HepG2 (cell line): ENCODE measurements around the gene ZSWIM6.

Experiments used
- CREM ChIP-seq, 2 experiments: sonication (generic) in 1 of 2; formaldehyde crosslinking in 1 of 2; IDR thresholded peaks; 2 replicates each; pipeline versions ENCODE4 v1.4.0 to v1.6.1; 2016 to 2020; ENCODE audit warnings: antibody characterized with exemption in 1 of 2, mild to moderate bottlenecking in 1 of 2, missing genetic modification reagents in 1 of 2
- EP300 ChIP-seq, 3 experiments: sonication (generic) in 1 of 3; formaldehyde crosslinking in 1 of 3; IDR thresholded peaks; 2 replicates each; pipeline versions ENCODE4 v1.5.1 to v1.6.1; 2011 to 2020; ENCODE audit warnings: low read depth in 2 of 3, low read length in 2 of 3, borderline replicate concordance in 1 of 3, improper control_type of control experiment in 1 of 3, mild to moderate bottlenecking in 1 of 3, missing genetic modification reagents in 1 of 3, moderate library complexity in 1 of 3
- POLR2A ChIP-seq, 2 experiments: IDR thresholded peaks; 2 replicates each; pipeline ENCODE4 v1.6.1; 2011; ENCODE audit warnings: low read depth in 2 of 2, low read length in 2 of 2, mild to moderate bottlenecking in 1 of 2, moderate library complexity in 1 of 2; ENCODE audit not compliant: insufficient read depth in 1 of 2
- REST ChIP-seq, 2 experiments: IDR thresholded peaks; 2 replicates each; pipeline ENCODE4 v1.6.1; 2011 to 2012; ENCODE audit warnings: low read length in 2 of 2, borderline replicate concordance in 1 of 2, low read depth in 1 of 2, mild to moderate bottlenecking in 1 of 2, moderate library complexity in 1 of 2
- SALL2 ChIP-seq: sonication (generic); formaldehyde crosslinking; IDR thresholded peaks from 2 replicates; pipeline ENCODE4 v1.8.1; 2023; ENCODE audit warnings: mild to moderate bottlenecking, missing genetic modification reagents, inconsistent platforms
- TCF7 ChIP-seq: sonication (generic); IDR thresholded peaks from 2 replicates; pipeline ENCODE4 v1.6.1; 2016; ENCODE audit warnings: antibody characterized with exemption, low read depth

- TF ChIP-seq CREM (IDR thresholded peaks at IDR 0.05) (no peak), CREM (CRISPR knock-in tag; IDR thresholded peaks at IDR 0.05) (no peak), POLR2A (IDR thresholded peaks at IDR 0.05; ENCODE audit: insufficient read depth in 1 of 2, low read depth in 2 of 2, low read length in 2 of 2) (no peak), REST (IDR thresholded peaks at IDR 0.05; ENCODE audit: borderline replicate concordance in 1 of 2, low read depth in 1 of 2, low read length in 2 of 2) (no peak), SALL2 (CRISPR knock-in tag) (no peak), TCF7 (no peak), EP300 (IDR thresholded peaks at IDR 0.05; ENCODE audit: low read depth in 2 of 2, low read length in 2 of 2) (no peak), EP300 (CRISPR knock-in tag; IDR thresholded peaks at IDR 0.05; ENCODE audit: borderline replicate concordance) (no peak)
Measured at GRCh38 chr5:61290791-61291210, 41.3 kb upstream of the ZSWIM6 start.
